Glutamatergic neuron (in vitro differentiated cells): ENCODE measurements around the gene LAP3. TPM values are rescaled to one million over a fixed set of nuclear protein-coding genes. Genes with fewer than 3 reads are reported as not detected.

Experiments
- DNase-seq: peaks from one replicate; pipeline ENCODE4 v3.0.0; 2022
- H3K27ac Mint-ChIP-seq: one replicate; pipeline ENCODE4 v1.8.0; 2020; ENCODE audit warnings: mild to moderate bottlenecking, mixed read lengths, inconsistent platforms; ENCODE audit not compliant: unreplicated experiment
- H3K27me3 Mint-ChIP-seq: one replicate; pipeline ENCODE4 v1.8.0; 2020; ENCODE audit warnings: mild to moderate bottlenecking, moderate library complexity, mixed read lengths, inconsistent platforms; ENCODE audit not compliant: unreplicated experiment
- H3K36me3 Mint-ChIP-seq: one replicate; pipeline ENCODE4 v1.8.0; 2020; ENCODE audit warnings: mild to moderate bottlenecking, mixed read lengths, inconsistent platforms; ENCODE audit not compliant: unreplicated experiment
- H3K4me1 Mint-ChIP-seq: one replicate; pipeline ENCODE4 v1.8.0; 2020; ENCODE audit warnings: mild to moderate bottlenecking, low read depth, mixed read lengths, inconsistent platforms; ENCODE audit not compliant: unreplicated experiment
- H3K4me3 Mint-ChIP-seq: one replicate; pipeline ENCODE4 v1.8.0; 2020; ENCODE audit warnings: mild to moderate bottlenecking, mixed read lengths, inconsistent platforms; ENCODE audit not compliant: unreplicated experiment
- H3K9me3 Mint-ChIP-seq: one replicate; pipeline ENCODE4 v1.8.0; 2020; ENCODE audit warnings: mild to moderate bottlenecking, moderate library complexity, mixed read lengths, inconsistent platforms; ENCODE audit not compliant: unreplicated experiment
- CTCF ChIP-seq: fragments of 200-600 bp; sonication (generic); IDR thresholded peaks from one replicate; pipeline ENCODE4 v1.5.0; 2021; ENCODE audit not compliant: partially characterized antibody, unreplicated experiment
- total RNA-seq: library from RNA; stranded (reverse); fragmentation: NEBNext Ultra II Directional; extraction: Animal tissue kit (Norgen Biotek cat#: 25700); gene quantifications from one replicate; pipeline ENCODE4 v1.2.1, GENCODE V29; 2021; ENCODE audit not compliant: unreplicated experiment

The LAP3 gene
- total RNA-seq, 1 donor from 2014 or later, result 24.9 TPM

- H3K27me3 Mint-ChIP-seq, result peaks cover 1% of the 10 kb centered on the region
- H3K4me1 Mint-ChIP-seq, result peaks cover 12% of the 10 kb centered on the region
- H3K4me3 Mint-ChIP-seq, result no peak overlapping the region
- no peak for DNase-seq
- peaks cover 3% of the 10 kb centered on the region for H3K9me3 Mint-ChIP-seq
- H3K27ac Mint-ChIP-seq, result peak overlapping the region; percentile 14
- TF ChIP-seq CTCF, result no peak
- no peaks in the 10 kb centered on the region for H3K36me3 Mint-ChIP-seq
Observed at GRCh38 chr4:17545374-17546140, 31.4 kb upstream of the LAP3 start.

DNA sequence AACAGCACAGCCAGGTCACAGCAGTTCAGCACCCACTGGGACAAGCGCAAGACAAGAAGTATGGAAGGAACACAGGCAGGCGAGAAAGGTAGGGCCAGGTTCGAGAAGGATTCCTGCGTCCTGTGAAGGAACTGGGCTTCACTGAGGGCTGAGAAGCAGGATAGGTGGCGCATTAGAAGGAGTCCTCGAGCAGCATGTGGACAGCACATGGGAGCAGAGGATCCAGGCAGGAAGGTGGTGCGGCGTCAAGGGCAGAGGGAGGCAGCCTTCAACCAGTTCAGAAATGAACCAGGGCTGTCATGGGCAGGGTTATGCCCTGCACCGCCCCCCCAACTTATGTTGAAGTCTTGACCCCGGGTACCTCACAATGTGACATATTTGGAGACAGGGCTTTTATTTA, 30.8 kb upstream of the LAP3 start:
- TF ChIP-seq CTCF, result no peak
- Mint-ChIP-seq H3K9me3 (peaks cover 3% of the 10 kb centered on the region), H3K27ac (peak overlapping the region; percentile 14), H3K36me3 (no peaks in the 10 kb centered on the region), H3K4me3 (no peak overlapping the region), H3K4me1 (peaks cover 12% of the 10 kb centered on the region), H3K27me3 (peaks cover 1% of the 10 kb centered on the region)
- DNase-seq, result no peak

DNA sequence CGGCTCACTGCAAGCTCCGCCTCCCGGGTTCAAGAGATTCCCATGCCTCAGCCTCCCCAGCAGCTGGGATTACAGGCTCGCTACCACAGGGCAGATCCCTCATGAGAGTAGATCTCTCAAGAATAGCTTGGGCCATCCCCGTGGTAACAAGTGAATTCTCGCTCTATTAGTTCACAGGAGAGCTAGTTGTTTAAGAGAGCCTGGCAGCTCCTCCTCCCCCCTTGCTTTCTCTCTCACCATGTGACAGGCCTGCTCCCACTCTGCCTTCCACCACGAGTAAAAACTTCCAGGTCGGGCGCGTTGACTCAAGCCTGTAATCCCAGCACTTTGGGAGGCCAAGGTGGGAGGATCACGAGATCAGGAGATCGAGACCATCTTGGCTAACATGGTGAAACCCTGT, 30.3 kb upstream of the LAP3 start:
- H3K27me3 Mint-ChIP-seq, result peaks cover 1% of the 10 kb centered on the region
- no peak for TF ChIP-seq CTCF
- DNase-seq, result no peak
- no peak overlapping the region for H3K27ac Mint-ChIP-seq
- H3K9me3 Mint-ChIP-seq, result peaks cover 3% of the 10 kb centered on the region
- peaks cover 12% of the 10 kb centered on the region for H3K4me1 Mint-ChIP-seq
- no peak overlapping the region for H3K4me3 Mint-ChIP-seq
- H3K36me3 Mint-ChIP-seq, result no peaks in the 10 kb centered on the region

DNA sequence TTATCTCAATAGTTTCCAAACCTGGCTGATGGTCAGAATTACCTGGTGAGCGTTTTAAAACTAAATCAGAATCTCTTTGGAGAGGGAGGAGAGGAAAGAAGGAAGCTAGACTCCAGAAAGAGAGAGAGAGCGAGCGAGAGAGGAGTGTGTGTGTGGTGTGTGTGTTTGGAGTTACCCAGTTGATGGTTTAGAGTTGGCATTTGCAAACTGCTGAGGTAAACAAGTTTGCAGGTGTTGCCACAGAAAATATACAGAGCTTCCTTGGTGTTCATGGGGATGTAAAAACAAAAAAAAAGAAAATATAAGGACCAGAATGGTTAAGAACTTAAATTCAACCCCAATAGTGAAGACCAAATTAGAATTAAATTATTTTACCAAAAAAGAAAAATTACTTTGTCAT, 26.4 kb upstream of the LAP3 start:
- H3K4me3 Mint-ChIP-seq, result no peak overlapping the region

More for the DNA sequence above, 26.4 kb upstream of the LAP3 start:
- no peaks in the 10 kb centered on the region for H3K27me3 Mint-ChIP-seq
- no peak overlapping the region for H3K27ac Mint-ChIP-seq
- TF ChIP-seq CTCF, result no peak
- H3K4me1 Mint-ChIP-seq, result peaks cover 3% of the 10 kb centered on the region
- H3K9me3 Mint-ChIP-seq, result peaks cover 3% of the 10 kb centered on the region
- no peak for DNase-seq
- H3K36me3 Mint-ChIP-seq, result no peaks in the 10 kb centered on the region
